ENCODE results near the gene SAFB.
A peak's percentile ranks its signal among the peaks of the same experiment; 100 is the strongest.
"Not testable (repeated sequence)": the region's sequence is repeated elsewhere in the genome, so short reads cannot be mapped to it uniquely, and the experiment has no call there.

Gene SAFB

GRCh38 chr19:5684694-5685430 lies 62.0 kb downstream of the SAFB start:
- no peak for DNase-seq (ENCODE audit: low read depth in 2 of 2)

GRCh38 chr19:5686326-5686646 lies 63.4 kb downstream of the SAFB start:
- no peak for DNase-seq (ENCODE audit: low read depth in 2 of 2)

- DNase-seq (ENCODE audit: low read depth in 2 of 2): peak; percentile 98 to 100
Measured at GRCh38 chr19:5686647-5687359, 63.9 kb downstream of the SAFB start.

GRCh38 chr19:5687360-5688198 lies 64.7 kb downstream of the SAFB start:
- no peak for DNase-seq (ENCODE audit: low read depth in 2 of 2)

GRCh38 chr19:5688262-5688881 lies 65.5 kb downstream of the SAFB start:
- not testable (repeated sequence) for DNase-seq (ENCODE audit: low read depth in 2 of 2)

GRCh38 chr19:5690125-5690954 lies 67.5 kb downstream of the SAFB start, which contains the start of gene RPL36:
RPL36 (plus strand) TSS chr19:5690295; CDS start chr19:5690508, 213 bp downstream.
- DNase-seq (ENCODE audit: low read depth in 2 of 2): peak; percentile 96 to 98

- DNase-seq (ENCODE audit: low read depth in 2 of 2): peak in 1 of 2 donors; percentile 58
Measured at GRCh38 chr19:5690955-5691821, 68.3 kb downstream of the SAFB start.

GRCh38 chr19:5691822-5692722 lies 69.2 kb downstream of the SAFB start:
- no peak for DNase-seq (ENCODE audit: low read depth in 2 of 2)

- DNase-seq (ENCODE audit: low read depth in 2 of 2): no peak
Measured at GRCh38 chr19:5692723-5693194, 69.9 kb downstream of the SAFB start.

GRCh38 chr19:5693195-5694166 lies 70.6 kb downstream of the SAFB start:
- DNase-seq (ENCODE audit: low read depth in 2 of 2): no peak

GRCh38 chr19:5694167-5694955 lies 71.5 kb downstream of the SAFB start:
- DNase-seq (ENCODE audit: low read depth in 2 of 2): no peak

GRCh38 chr19:5694956-5695648 lies 72.2 kb downstream of the SAFB start:
- no peak for DNase-seq (ENCODE audit: low read depth in 2 of 2)

GRCh38 chr19:5695649-5696195 lies 72.8 kb downstream of the SAFB start:
- no peak for DNase-seq (ENCODE audit: low read depth in 2 of 2)

GRCh38 chr19:5696196-5697021 lies 73.5 kb downstream of the SAFB start:
- no peak for DNase-seq (ENCODE audit: low read depth in 2 of 2)
